LNCaP clone FGC (cell line): ENCODE measurements around the gene SETD1A.

Experiments
- DNase-seq: peaks from one replicate; pipeline ENCODE4 v3.0.0-alpha.2; 2011; ENCODE audit warnings: low read depth
- H3K4me3 ChIP-seq: 2 replicates; pipeline ENCODE4 v1.5.1; 2011; ENCODE audit warnings: mild to moderate bottlenecking, low read depth, low read length, control low read depth
- TF ChIP-seq, protein P1 (sequence below): IDR thresholded peaks from 2 replicates; pipeline ENCODE4 v1.5.1; 2012; ENCODE audit warnings: mild to moderate bottlenecking; ENCODE audit not compliant: control insufficient read depth, insufficient read depth; ENCODE audit errors: extremely low read depth

SETD1A gene

DNA sequence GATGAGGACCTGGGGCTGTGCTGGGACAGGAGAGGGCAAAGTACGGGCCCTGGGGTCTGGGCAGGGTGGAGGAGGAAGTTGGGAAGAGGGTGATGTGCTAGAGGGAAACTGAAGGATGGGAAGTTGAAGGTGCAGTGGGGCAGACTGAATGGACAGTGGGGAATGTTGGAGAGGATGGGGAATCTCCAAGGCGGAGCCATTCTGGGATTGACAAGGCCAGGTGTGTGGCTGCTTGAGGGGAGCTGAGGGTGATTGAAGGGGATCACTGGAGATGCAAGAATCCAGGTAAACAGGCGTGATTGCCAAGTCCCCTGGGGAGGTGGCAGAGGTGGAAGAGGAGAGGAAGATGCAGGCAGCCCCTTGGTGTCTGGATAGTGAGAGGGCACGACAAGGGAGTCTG is 18.9 kb downstream of the SETD1A start:
- TF ChIP-seq, protein P1, sequence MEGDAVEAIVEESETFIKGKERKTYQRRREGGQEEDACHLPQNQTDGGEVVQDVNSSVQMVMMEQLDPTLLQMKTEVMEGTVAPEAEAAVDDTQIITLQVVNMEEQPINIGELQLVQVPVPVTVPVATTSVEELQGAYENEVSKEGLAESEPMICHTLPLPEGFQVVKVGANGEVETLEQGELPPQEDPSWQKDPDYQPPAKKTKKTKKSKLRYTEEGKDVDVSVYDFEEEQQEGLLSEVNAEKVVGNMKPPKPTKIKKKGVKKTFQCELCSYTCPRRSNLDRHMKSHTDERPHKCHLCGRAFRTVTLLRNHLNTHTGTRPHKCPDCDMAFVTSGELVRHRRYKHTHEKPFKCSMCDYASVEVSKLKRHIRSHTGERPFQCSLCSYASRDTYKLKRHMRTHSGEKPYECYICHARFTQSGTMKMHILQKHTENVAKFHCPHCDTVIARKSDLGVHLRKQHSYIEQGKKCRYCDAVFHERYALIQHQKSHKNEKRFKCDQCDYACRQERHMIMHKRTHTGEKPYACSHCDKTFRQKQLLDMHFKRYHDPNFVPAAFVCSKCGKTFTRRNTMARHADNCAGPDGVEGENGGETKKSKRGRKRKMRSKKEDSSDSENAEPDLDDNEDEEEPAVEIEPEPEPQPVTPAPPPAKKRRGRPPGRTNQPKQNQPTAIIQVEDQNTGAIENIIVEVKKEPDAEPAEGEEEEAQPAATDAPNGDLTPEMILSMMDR, result no peak
- no peak for DNase-seq
- no peak overlapping the region for H3K4me3 ChIP-seq

DNA sequence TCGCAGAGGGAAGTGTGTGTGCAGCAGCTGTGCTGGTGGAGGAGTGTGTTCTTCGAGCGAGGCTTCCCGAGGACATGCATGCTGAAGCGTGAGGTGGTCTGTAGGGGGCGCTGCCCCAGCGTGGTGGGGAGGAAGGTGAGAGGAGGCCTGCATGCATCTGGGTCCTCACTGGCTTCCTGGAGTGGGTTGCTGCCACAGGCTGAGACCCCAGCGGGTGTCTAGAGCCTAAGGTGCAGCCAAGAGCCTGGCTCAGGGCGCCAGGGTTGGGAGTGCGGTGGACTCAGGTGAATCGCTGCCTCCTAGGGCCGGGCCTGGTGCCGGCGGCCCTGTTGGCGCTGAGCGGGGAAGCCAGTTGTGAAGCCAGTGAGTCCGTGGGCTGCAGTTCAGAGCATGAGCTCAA is 19.9 kb downstream of the SETD1A start:
- TF ChIP-seq, protein P1, result peak; percentile 14; the same call in 1 of the 2 replicates
- H3K4me3 ChIP-seq, result no peak overlapping the region
- DNase-seq, result no peak

DNA sequence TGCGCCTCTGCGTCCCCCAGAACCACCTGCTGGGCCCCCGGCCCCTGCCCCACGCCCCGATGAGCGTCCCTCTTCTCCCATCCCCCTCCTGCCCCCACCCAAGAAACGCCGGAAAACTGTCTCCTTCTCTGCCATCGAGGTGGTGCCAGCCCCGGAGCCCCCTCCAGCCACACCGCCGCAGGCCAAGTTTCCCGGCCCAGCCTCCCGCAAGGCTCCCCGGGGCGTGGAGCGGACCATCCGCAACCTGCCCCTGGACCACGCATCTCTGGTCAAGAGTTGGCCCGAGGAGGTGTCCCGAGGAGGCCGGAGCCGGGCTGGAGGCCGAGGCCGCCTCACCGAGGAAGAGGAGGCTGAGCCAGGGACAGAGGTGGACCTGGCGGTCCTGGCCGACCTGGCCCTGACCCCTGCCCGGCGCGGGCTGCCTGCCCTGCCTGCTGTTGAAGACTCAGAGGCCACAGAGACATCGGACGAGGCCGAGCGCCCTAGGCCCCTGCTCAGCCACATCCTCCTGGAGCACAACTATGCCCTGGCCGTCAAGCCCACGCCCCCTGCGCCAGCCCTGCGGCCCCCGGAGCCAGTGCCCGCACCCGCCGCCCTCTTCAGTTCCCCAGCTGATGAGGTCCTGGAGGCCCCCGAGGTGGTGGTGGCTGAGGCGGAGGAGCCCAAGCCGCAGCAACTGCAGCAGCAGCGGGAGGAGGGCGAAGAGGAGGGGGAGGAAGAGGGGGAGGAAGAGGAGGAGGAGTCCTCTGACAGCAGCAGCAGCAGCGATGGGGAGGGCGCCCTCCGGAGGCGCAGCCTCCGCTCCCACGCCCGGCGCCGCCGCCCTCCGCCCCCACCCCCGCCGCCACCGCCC is 21.8 kb downstream of the SETD1A start:
- TF ChIP-seq, protein P1, result no peak
- DNase-seq, result no peak
- H3K4me3 ChIP-seq, result no peak overlapping the region

DNA sequence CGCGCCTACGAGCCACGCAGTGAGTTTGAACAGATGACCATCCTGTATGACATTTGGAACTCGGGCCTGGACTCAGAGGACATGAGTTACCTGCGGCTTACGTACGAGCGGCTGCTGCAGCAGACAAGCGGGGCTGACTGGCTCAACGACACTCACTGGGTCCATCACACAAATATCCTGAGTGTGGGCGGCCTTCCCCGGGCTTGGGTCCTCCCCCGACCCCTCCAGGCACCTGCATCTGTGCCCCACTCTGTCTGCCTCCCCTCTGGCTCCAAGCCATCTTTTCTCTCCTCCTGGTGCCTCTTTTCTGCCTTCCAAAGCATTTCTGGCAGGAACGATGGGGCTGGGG is 22.4 kb downstream of the SETD1A start:
- no peak for DNase-seq
- H3K4me3 ChIP-seq, result no peak overlapping the region
- TF ChIP-seq, protein P1, result no peak

DNA sequence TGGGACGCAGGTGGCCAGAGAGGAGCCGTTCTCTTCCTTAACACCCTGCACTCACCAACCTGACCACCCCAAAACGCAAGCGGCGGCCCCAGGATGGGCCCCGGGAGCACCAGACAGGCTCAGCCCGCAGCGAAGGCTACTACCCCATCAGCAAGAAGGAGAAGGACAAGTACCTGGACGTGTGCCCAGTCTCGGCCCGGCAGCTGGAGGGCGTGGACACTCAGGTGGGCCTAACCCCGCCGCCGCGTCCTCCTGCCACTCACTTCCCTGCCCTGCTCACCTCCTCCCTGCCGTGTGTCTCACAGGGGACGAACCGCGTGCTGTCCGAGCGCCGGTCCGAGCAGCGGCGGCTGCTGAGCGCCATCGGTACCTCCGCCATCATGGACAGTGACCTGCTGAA is 22.9 kb downstream of the SETD1A start:
- H3K4me3 ChIP-seq, result no peak overlapping the region
- no peak for DNase-seq

DNA sequence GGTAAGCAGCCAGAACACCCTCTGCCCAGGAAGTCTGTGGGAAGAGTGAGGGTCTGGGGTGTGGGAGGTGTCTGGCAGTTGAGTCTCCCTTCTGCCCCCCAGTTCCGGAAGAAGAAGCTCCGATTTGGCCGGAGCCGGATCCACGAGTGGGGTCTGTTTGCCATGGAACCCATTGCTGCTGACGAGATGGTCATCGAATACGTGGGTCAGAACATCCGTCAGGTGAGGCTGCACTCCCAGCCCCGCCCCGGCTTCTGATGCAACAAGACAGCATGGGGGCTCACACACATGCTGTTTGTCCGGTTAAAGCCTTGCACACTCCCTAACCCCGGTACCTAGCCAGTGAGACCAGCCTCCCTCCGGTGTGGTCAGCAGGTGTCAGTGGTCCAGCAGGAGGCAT is 23.4 kb downstream of the SETD1A start:
- TF ChIP-seq, protein P1, result no peak
- no peak overlapping the region for H3K4me3 ChIP-seq
- DNase-seq, result no peak

More for the DNA sequence above, 22.9 kb downstream of the SETD1A start:
- TF ChIP-seq, protein P1, result no peak
